Ishikawa (cell line): Measurements from ENCODE around the gene PDCD4.

Experiments
- CEBPB ChIP-seq: IDR thresholded peaks from 2 replicates; pipeline ENCODE4 v1.6.1; 2012
- EP300 ChIP-seq: IDR thresholded peaks from 2 replicates; pipeline ENCODE4 v1.6.1; 2012; ENCODE audit warnings: borderline replicate concordance
- RAD21 ChIP-seq: IDR thresholded peaks from 2 replicates; pipeline ENCODE4 v1.6.1; 2012; ENCODE audit warnings: low read depth
- TCF12 ChIP-seq: IDR thresholded peaks from 2 replicates; pipeline ENCODE4 v1.6.1; 2012; ENCODE audit warnings: low read depth
- TEAD4 ChIP-seq: IDR thresholded peaks from 2 replicates; pipeline ENCODE4 v1.6.1; 2012
- TF ChIP-seq, protein P1 (sequence below): IDR thresholded peaks from 2 replicates; pipeline ENCODE4 v1.6.1; 2012
- TF ChIP-seq, protein P2 (sequence below): IDR thresholded peaks from 2 replicates; pipeline ENCODE4 v1.6.1; 2012; ENCODE audit warnings: low read depth, mild to moderate bottlenecking
- TF ChIP-seq, protein P3 (sequence below): IDR thresholded peaks from 2 replicates; pipeline ENCODE4 v1.6.1; 2012

DNA sequence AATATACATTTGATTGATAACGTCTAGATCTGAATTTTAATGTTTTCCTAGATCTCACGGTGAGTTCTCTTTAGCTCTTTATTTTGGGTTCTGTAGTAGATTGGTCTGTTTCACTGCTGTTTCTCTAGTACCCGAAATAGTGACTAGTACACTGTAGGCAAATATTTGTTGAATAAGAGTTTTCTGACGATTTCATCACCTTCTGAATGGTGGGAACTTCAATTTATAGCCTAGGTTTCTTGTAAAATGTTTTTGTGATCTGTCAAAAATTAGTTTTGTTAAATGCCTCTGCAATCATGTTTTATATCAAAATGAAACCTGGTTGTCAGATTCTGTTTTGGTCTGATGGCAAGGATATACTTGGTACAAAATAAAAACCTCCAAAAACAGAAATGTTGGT is 10.2 kb downstream of the PDCD4 start:
- TF ChIP-seq CEBPB (no peak), EP300 (no peak), TEAD4 (no peak), RAD21 (no peak), TCF12 (no peak)
- TF ChIP-seq, protein P1, sequence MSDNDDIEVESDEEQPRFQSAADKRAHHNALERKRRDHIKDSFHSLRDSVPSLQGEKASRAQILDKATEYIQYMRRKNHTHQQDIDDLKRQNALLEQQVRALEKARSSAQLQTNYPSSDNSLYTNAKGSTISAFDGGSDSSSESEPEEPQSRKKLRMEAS = no peak
- TF ChIP-seq, protein P2, sequence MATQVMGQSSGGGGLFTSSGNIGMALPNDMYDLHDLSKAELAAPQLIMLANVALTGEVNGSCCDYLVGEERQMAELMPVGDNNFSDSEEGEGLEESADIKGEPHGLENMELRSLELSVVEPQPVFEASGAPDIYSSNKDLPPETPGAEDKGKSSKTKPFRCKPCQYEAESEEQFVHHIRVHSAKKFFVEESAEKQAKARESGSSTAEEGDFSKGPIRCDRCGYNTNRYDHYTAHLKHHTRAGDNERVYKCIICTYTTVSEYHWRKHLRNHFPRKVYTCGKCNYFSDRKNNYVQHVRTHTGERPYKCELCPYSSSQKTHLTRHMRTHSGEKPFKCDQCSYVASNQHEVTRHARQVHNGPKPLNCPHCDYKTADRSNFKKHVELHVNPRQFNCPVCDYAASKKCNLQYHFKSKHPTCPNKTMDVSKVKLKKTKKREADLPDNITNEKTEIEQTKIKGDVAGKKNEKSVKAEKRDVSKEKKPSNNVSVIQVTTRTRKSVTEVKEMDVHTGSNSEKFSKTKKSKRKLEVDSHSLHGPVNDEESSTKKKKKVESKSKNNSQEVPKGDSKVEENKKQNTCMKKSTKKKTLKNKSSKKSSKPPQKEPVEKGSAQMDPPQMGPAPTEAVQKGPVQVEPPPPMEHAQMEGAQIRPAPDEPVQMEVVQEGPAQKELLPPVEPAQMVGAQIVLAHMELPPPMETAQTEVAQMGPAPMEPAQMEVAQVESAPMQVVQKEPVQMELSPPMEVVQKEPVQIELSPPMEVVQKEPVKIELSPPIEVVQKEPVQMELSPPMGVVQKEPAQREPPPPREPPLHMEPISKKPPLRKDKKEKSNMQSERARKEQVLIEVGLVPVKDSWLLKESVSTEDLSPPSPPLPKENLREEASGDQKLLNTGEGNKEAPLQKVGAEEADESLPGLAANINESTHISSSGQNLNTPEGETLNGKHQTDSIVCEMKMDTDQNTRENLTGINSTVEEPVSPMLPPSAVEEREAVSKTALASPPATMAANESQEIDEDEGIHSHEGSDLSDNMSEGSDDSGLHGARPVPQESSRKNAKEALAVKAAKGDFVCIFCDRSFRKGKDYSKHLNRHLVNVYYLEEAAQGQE = no peak
- TF ChIP-seq, protein P3, sequence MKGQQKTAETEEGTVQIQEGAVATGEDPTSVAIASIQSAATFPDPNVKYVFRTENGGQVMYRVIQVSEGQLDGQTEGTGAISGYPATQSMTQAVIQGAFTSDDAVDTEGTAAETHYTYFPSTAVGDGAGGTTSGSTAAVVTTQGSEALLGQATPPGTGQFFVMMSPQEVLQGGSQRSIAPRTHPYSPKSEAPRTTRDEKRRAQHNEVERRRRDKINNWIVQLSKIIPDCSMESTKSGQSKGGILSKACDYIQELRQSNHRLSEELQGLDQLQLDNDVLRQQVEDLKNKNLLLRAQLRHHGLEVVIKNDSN = no peak
